HepG2 (cell line): ENCODE measurements around the gene GFOD1. TPM values are rescaled to one million over a fixed set of nuclear protein-coding genes. Genes with fewer than 3 reads are reported as not detected.
A peak's percentile ranks its signal among the peaks of the same experiment; 100 is the strongest.

Experiments
- AHR ChIP-seq: IDR thresholded peaks from 2 replicates; pipeline ENCODE4 v1.6.1; 2018; ENCODE audit warnings: missing genetic modification reagents, missing compliant biosample characterization
- CCDC6 ChIP-seq: sonication (generic); formaldehyde crosslinking; IDR thresholded peaks from 2 replicates; pipeline ENCODE4 v1.8.1; 2022; ENCODE audit warnings: mild to moderate bottlenecking, missing genetic modification reagents, moderate library complexity
- CHD2 ChIP-seq: IDR thresholded peaks from 2 replicates; pipeline ENCODE4 v1.6.1; 2011; ENCODE audit warnings: low read depth, low read length, improper control_type of control experiment
- CREB1 ChIP-seq, 2 experiments: fragments of 450-650 bp in 1 of 2; IDR thresholded peaks; 2 replicates each; pipeline ENCODE4 v1.6.1; 2016 to 2017; ENCODE audit warnings: control low read depth in 1 of 2, mild to moderate bottlenecking in 1 of 2, missing compliant biosample characterization in 1 of 2, missing genetic modification characterization in 1 of 2
- DBP ChIP-seq: sonication (generic); formaldehyde crosslinking; IDR thresholded peaks from 2 replicates; pipeline ENCODE4 v1.4.0; 2020; ENCODE audit warnings: missing genetic modification reagents; ENCODE audit errors: not compliant biosample characterization
- DDIT3 ChIP-seq: sonication (generic); formaldehyde crosslinking; IDR thresholded peaks from 2 replicates; pipeline ENCODE4 v1.4.0; 2020; ENCODE audit warnings: mild to moderate bottlenecking, missing genetic modification reagents
- DMTF1 ChIP-seq: sonication (generic); formaldehyde crosslinking; IDR thresholded peaks from 2 replicates; pipeline ENCODE4 v1.4.0; 2020; ENCODE audit warnings: mild to moderate bottlenecking, missing genetic modification reagents
- ISX ChIP-seq: sonication (generic); formaldehyde crosslinking; conservative IDR thresholded peaks from 2 replicates; pipeline ENCODE4 v1.5.0; 2020; ENCODE audit warnings: missing genetic modification reagents
- JUND ChIP-seq: sonication (generic); formaldehyde crosslinking; IDR thresholded peaks from 2 replicates; pipeline ENCODE4 v1.8.0; 2022; ENCODE audit warnings: mild to moderate bottlenecking, missing genetic modification reagents
- NFRKB ChIP-seq: fragments of 450-650 bp; IDR thresholded peaks from 2 replicates; pipeline ENCODE4 v1.6.1; 2017
- PCBP2 ChIP-seq: fragments of 200-400 bp; formaldehyde crosslinking; optimal IDR thresholded peaks from 2 replicates; pipeline ENCODE3; 2018; ENCODE audit warnings: low read length, low read depth; ENCODE audit not compliant: poor library complexity, severe bottlenecking
- PHB2 ChIP-seq: fragments of 450-650 bp; IDR thresholded peaks from 2 replicates; pipeline ENCODE4 v1.6.1; 2018; ENCODE audit not compliant: partially characterized antibody
- SNAPC5 ChIP-seq: sonication (generic); formaldehyde crosslinking; IDR thresholded peaks from 2 replicates; pipeline ENCODE4 v1.8.1; 2023; ENCODE audit warnings: mild to moderate bottlenecking, missing genetic modification reagents, borderline replicate concordance
- THAP9 ChIP-seq: sonication (generic); formaldehyde crosslinking; IDR thresholded peaks from 2 replicates; pipeline ENCODE4; 2020; ENCODE audit warnings: missing genetic modification reagents, mild to moderate bottlenecking, borderline replicate concordance
- ZNF230 ChIP-seq: sonication (generic); formaldehyde crosslinking; IDR thresholded peaks from 2 replicates; pipeline ENCODE4 v1.4.0; 2020; ENCODE audit warnings: mild to moderate bottlenecking, missing genetic modification reagents
- ZNF34 ChIP-seq: sonication (generic); formaldehyde crosslinking; IDR thresholded peaks from 2 replicates; pipeline ENCODE4 v1.4.0; 2020; ENCODE audit warnings: mild to moderate bottlenecking, missing genetic modification reagents, borderline replicate concordance
- ZNF484 ChIP-seq: sonication (generic); formaldehyde crosslinking; IDR thresholded peaks from 2 replicates; pipeline ENCODE4 v1.5.1; 2020; ENCODE audit warnings: mild to moderate bottlenecking, low read depth, missing genetic modification reagents, borderline replicate concordance
- ZNF567 ChIP-seq: sonication (generic); formaldehyde crosslinking; IDR thresholded peaks from 2 replicates; pipeline ENCODE4 v1.8.1; 2023; ENCODE audit warnings: mild to moderate bottlenecking, missing genetic modification reagents, borderline replicate concordance
- ZNF569 ChIP-seq: sonication (generic); formaldehyde crosslinking; IDR thresholded peaks from 2 replicates; pipeline ENCODE4 v1.5.0; 2020; ENCODE audit warnings: mild to moderate bottlenecking, missing genetic modification reagents, moderate library complexity, borderline replicate concordance
- ZNF672 ChIP-seq: sonication (generic); formaldehyde crosslinking; IDR thresholded peaks from 2 replicates; pipeline ENCODE4 v1.8.1; 2022; ENCODE audit warnings: missing genetic modification reagents
- ZNF776 ChIP-seq: sonication (generic); formaldehyde crosslinking; IDR thresholded peaks from 2 replicates; pipeline ENCODE4 v1.4.0; 2020; ENCODE audit warnings: mild to moderate bottlenecking, missing genetic modification reagents
- ZNF784 ChIP-seq: sonication (generic); formaldehyde crosslinking; IDR thresholded peaks from 2 replicates; pipeline ENCODE4 v1.5.1; 2020; ENCODE audit warnings: missing genetic modification reagents, mild to moderate bottlenecking, borderline replicate concordance
- polyA plus RNA-seq, 8 experiments: library from polyadenylated mRNA; depleted of rRNA in 3 of 8; stranded (reverse) in 7 of 8; unstranded in 1 of 8; fragments of >200 nt; fragmentation: Illumina TruSeq in 4 of 8; extraction: Trizol in 4 of 8; gene quantifications; 2 replicates each; pipeline versions ENCODE4 v1.2.1 to v1.2.3, GENCODE V29; 2011 to 2016; ENCODE audit warnings: low read depth in 4 of 8, missing spikeins in 1 of 8, mixed read lengths in 1 of 8; ENCODE audit not compliant: insufficient read depth in 1 of 8
- total RNA-seq, 5 experiments: library from RNA; depleted of rRNA; stranded (reverse); fragments of >200 nt; fragmentation: Illumina TruSeq; extraction: Trizol; gene quantifications; 2 replicates each; pipeline ENCODE4 v1.2.3, GENCODE V29; 2016; ENCODE audit warnings: low read depth in 1 of 5

Gene GFOD1
- total and polyA plus RNA-seq, 2 of the 13 experiments (the other 11 are each of a cell fraction or from before 2014, with no cell fraction given) = 1.9 to 6.4 TPM

- peak; percentile 87 for TF ChIP-seq CHD2
- TF ChIP-seq AHR = peak; percentile 92
- TF ChIP-seq ZNF569 = 0 out of 2 replicates have a peak, but pooled peaks have one; percentile 56
- no peak for TF ChIP-seq DDIT3 (CRISPR knock-in tag)
- no peak for TF ChIP-seq ZNF567
- TF ChIP-seq JUND (CRISPR knock-in tag) = no peak
- TF ChIP-seq PHB2 = no peak
- TF ChIP-seq DBP (CRISPR knock-in tag) = no peak
- peak; percentile 85; the same call in 1 of the 2 replicates for TF ChIP-seq SNAPC5 (CRISPR knock-in tag)
- peak; percentile 45; the same call in 1 of the 2 replicates for TF ChIP-seq CREB1 (IDR thresholded peaks at IDR 0.05)
- TF ChIP-seq CREB1 (CRISPR knock-in tag; IDR thresholded peaks at IDR 0.05) = peak; percentile 75
- no peak for TF ChIP-seq ISX (CRISPR knock-in tag)
- peak; percentile 62 for TF ChIP-seq CCDC6
- TF ChIP-seq ZNF484 = no peak
- no peak for TF ChIP-seq NFRKB
- TF ChIP-seq THAP9 = no peak; the same call in 1 of the 2 replicates
- TF ChIP-seq DMTF1 (CRISPR knock-in tag) = no peak
- peak; percentile 92 for TF ChIP-seq ZNF776 (CRISPR knock-in tag)
- no peak for TF ChIP-seq ZNF784
- peak; percentile 49; the same call in 1 of the 2 replicates for TF ChIP-seq ZNF230 (CRISPR knock-in tag)
- TF ChIP-seq ZNF34 (CRISPR knock-in tag) = no peak
- TF ChIP-seq ZNF672 = no peak
- TF ChIP-seq PCBP2 = no peak
Observed at GRCh38 chr6:13328076-13328874, 159.1 kb downstream of the GFOD1 start, which contains the start of gene TBC1D7 (continued).
